Left ventricle myocardium inferior (tissue), 1 donor: Measurements from ENCODE around the gene CTTNBP2NL. TPM values are rescaled to one million over a fixed set of nuclear protein-coding genes. Genes with fewer than 3 reads are reported as not detected.
"Not testable (repeated sequence)": the region's sequence is repeated elsewhere in the genome, so short reads cannot be mapped to it uniquely, and the experiment has no call there.

ENCODE experiments used
- DNase-seq: peaks from one replicate; pipeline ENCODE4 v3.0.0-alpha.2; 2020
- H3K27ac ChIP-seq: fragments of 200-600 bp; replicated peaks from 2 replicates; pipeline ENCODE4 v1.8.0; 2021
- H3K27me3 ChIP-seq: fragments of 200-600 bp; 2 replicates; pipeline ENCODE4 v1.8.0; 2021; ENCODE audit warnings: low read depth
- H3K36me3 ChIP-seq: fragments of 200-600 bp; 2 replicates; pipeline ENCODE4 v1.8.0; 2021
- H3K4me1 ChIP-seq: fragments of 200-600 bp; 2 replicates; pipeline ENCODE4 v1.8.0; 2021
- H3K4me3 ChIP-seq: fragments of 200-600 bp; 2 replicates; pipeline ENCODE4 v1.8.0; 2021; ENCODE audit warnings: mild to moderate bottlenecking, moderate library complexity
- H3K9me3 ChIP-seq: fragments of 200-600 bp; replicated peaks from 2 replicates; pipeline ENCODE4 v1.8.0; 2021
- CTCF ChIP-seq: fragments of 200-600 bp; IDR thresholded peaks from 2 replicates; pipeline ENCODE4 v1.8.0; 2021; ENCODE audit warnings: antibody characterized with exemption, mild to moderate bottlenecking, borderline replicate concordance
- intact Hi-C: fragments of 100-400 bp; cut with micrococcal nuclease; formaldehyde crosslinking; loops from one replicate; pipeline ENCODE4 v1.11.0; 2022
- total RNA-seq: library from RNA; stranded (reverse); fragmentation: NEBNext Ultra II Directional; extraction: Animal tissue kit (Norgen Biotek cat#: 25700); gene quantifications from one replicate; pipeline ENCODE4 v1.2.1, GENCODE V29; 2021
- donor health status: DM: no; HTN: yes; CAD: no; lungs with severe emphysema.

CTTNBP2NL gene
- total RNA-seq, 1 donor from 2014 or later, result 14.3 TPM

- no peaks in the 10 kb centered on the region for H3K27me3 ChIP-seq
- TF ChIP-seq CTCF, result no peak
- intact Hi-C loops, result no loop called here
Observed at GRCh38 chr1:112470966-112471365, 75.0 kb downstream of the CTTNBP2NL start.

GRCh38 chr1:112472142-112472541 lies 76.1 kb downstream of the CTTNBP2NL start:
- Histone ChIP-seq H3K36me3 (peaks cover 9% of the 10 kb centered on the region), H3K9me3 (peaks cover 9% of the 10 kb centered on the region), H3K4me3 (no peak overlapping the region), H3K27ac (no peak overlapping the region), H3K27me3 (no peaks in the 10 kb centered on the region), H3K4me1 (peaks cover under 1% of the 10 kb centered on the region)
- DNase-seq, result no peak
- no peak for TF ChIP-seq CTCF
- intact Hi-C loops, result no loop called here

More at GRCh38 chr1:112470966-112471365, 75.0 kb downstream of the CTTNBP2NL start:
- Histone ChIP-seq H3K9me3 (no peaks in the 10 kb centered on the region), H3K27ac (no peak overlapping the region), H3K36me3 (no peaks in the 10 kb centered on the region), H3K4me3 (no peak overlapping the region), H3K4me1 (peaks cover 9% of the 10 kb centered on the region)
- no peak for DNase-seq

DNA sequence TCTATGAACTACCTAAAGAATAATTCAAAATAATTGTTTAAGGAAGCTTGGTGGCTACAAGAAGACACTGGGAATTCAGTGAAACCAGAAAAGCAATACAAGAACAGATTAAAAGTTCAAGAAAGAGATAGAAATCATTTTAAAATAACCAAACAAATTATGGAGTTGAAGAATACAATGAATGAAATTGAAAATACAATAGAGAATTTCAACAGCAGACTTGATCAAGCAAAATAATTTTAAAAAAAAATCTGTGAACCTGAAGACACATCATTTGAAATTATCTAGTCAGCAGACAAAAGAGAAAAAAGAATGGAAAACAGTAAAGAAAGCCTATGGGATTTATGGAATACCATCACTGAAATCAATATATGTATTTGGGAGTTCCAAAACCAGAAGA lies 81.5 kb downstream of the CTTNBP2NL start:
- Histone ChIP-seq H3K27me3 (no peaks in the 10 kb centered on the region), H3K4me3 (no peak overlapping the region), H3K27ac (no peak overlapping the region), H3K4me1 (no peaks in the 10 kb centered on the region), H3K9me3 (peaks cover 41% of the 10 kb centered on the region), H3K36me3 (peaks cover 12% of the 10 kb centered on the region)
- TF ChIP-seq CTCF, result no peak
- no peak for DNase-seq
- intact Hi-C loops, result no loop called here

GRCh38 chr1:112478314-112478713 lies 82.3 kb downstream of the CTTNBP2NL start:
- intact Hi-C loops, result no loop called here
- H3K9me3 ChIP-seq, result peaks cover 41% of the 10 kb centered on the region
- H3K27ac ChIP-seq, result no peak overlapping the region
- H3K27me3 ChIP-seq, result no peaks in the 10 kb centered on the region
- no peak overlapping the region for H3K4me3 ChIP-seq
- TF ChIP-seq CTCF, result no peak
- H3K36me3 ChIP-seq, result peaks cover 12% of the 10 kb centered on the region
- no peaks in the 10 kb centered on the region for H3K4me1 ChIP-seq
- DNase-seq, result no peak

DNA sequence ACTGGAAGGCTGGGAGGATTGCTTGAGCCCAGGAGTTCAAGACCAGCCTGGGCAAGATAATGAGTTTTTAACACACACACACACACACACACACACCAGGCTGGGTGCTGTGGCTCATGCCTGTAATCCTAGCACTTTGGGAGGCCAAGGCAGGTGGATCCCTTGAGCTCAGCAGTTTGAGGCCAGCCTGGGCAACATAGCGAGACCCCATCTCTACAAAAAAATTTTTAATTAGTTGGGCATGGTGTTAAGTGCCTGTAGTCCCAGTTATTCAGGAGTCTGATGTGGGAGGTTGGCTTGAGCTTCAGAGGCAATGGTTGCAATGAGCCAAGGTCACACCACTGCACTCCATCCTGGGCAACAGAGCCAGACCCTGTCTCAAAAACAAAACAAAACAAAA lies 90.0 kb downstream of the CTTNBP2NL start:
- H3K4me3 ChIP-seq, H3K9me3 ChIP-seq, DNase-seq, H3K27ac ChIP-seq, intact Hi-C loops, H3K27me3 ChIP-seq, H3K36me3 ChIP-seq, H3K4me1 ChIP-seq: not testable (repeated sequence)

DNA sequence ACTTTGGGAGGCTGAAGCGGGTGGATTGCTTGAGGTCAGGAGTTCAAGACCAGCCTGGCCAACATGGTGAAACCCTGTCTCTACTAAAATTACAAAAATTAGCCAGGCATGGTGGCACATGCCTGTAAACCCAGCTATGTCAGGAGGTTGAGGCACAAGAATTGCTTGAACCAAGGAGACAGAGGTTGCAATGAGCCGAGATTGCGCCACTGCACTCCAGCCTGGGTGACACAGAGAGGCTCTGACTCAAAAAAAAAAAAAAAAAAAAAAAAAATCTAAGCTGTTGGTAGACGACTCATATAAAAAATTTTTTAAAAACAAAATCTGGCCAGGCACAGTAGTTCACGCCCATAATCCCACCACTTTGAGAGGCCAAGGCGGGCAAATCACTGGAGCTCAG lies 91.7 kb downstream of the CTTNBP2NL start:
- H3K9me3 ChIP-seq, intact Hi-C loops, H3K4me1 ChIP-seq, H3K27ac ChIP-seq, H3K36me3 ChIP-seq, DNase-seq, H3K4me3 ChIP-seq, H3K27me3 ChIP-seq: not testable (repeated sequence)

DNA sequence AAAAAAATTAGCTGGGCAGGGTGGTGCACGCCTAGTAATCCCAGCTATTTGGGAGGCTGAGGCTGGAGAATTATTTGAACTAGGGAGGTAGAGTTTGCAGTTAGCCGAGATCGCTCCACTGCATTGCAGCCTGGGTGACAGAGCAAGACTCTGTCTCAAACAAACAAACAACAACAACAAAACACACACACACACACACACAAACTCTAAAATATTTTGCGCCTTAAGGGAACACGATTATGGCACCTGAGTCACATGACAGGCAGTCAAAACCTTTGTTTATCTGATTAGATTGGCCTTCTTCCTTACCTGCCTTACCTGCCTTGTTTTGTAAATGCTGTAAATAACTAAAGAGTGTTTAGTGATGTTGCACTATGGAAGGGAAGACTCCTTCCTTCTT lies 92.1 kb downstream of the CTTNBP2NL start:
- no peaks in the 10 kb centered on the region for H3K36me3 ChIP-seq

More for the DNA sequence above, 92.1 kb downstream of the CTTNBP2NL start:
- intact Hi-C loops, result no loop called here
- Histone ChIP-seq H3K27ac (no peak overlapping the region), H3K4me3 (no peak overlapping the region), H3K4me1 (no peaks in the 10 kb centered on the region), H3K9me3 (no peaks in the 10 kb centered on the region), H3K27me3 (no peaks in the 10 kb centered on the region)
- TF ChIP-seq CTCF, result no peak
- DNase-seq, result no peak
